HepG2 (cell line): ENCODE data around the gene KLF9. TPM values are rescaled to one million over a fixed set of nuclear protein-coding genes. Genes with fewer than 3 reads are reported as not detected.

Experiments used
- AFF4 ChIP-seq: sonication (generic); formaldehyde crosslinking; IDR thresholded peaks from 2 replicates; pipeline ENCODE4 v1.4.0; 2020; ENCODE audit warnings: missing genetic modification reagents
- ARID5B ChIP-seq: IDR thresholded peaks from 2 replicates; pipeline ENCODE4 v1.4.0; 2020; ENCODE audit warnings: mild to moderate bottlenecking, missing genetic modification reagents
- JUN ChIP-seq: sonication (generic); formaldehyde crosslinking; IDR thresholded peaks from 2 replicates; pipeline ENCODE4 v1.4.0; 2020; ENCODE audit warnings: mild to moderate bottlenecking, missing genetic modification reagents
- KLF6 ChIP-seq: IDR thresholded peaks from 2 replicates; pipeline ENCODE4 v1.8.0; 2016; ENCODE audit warnings: missing biosample characterization, missing genetic modification reagents
- KLF9 ChIP-seq: IDR thresholded peaks from 2 replicates; pipeline ENCODE4 v1.6.1; 2016; ENCODE audit warnings: low read depth
- NR2F6 ChIP-seq, 2 experiments: IDR thresholded peaks; 2 replicates each; pipeline ENCODE4 v1.6.1; 2016; ENCODE audit warnings: antibody characterized with exemption in 1 of 2, mild to moderate bottlenecking in 1 of 2
- RAD21 ChIP-seq: fragments of 450-650 bp; formaldehyde crosslinking; IDR thresholded peaks from 2 replicates; pipeline ENCODE4 v1.5.0; 2020; ENCODE audit warnings: mild to moderate bottlenecking
- SALL1 ChIP-seq: sonication (generic); formaldehyde crosslinking; IDR thresholded peaks from 2 replicates; pipeline ENCODE4 v1.8.0; 2022; ENCODE audit warnings: mild to moderate bottlenecking, missing genetic modification reagents
- SAP130 ChIP-seq: IDR thresholded peaks from 2 replicates; pipeline ENCODE4 v1.6.1; 2016; ENCODE audit warnings: low read depth
- SP4 ChIP-seq: sonication (generic); formaldehyde crosslinking; IDR thresholded peaks from 2 replicates; pipeline ENCODE4 v1.8.1; 2023; ENCODE audit warnings: mild to moderate bottlenecking, missing genetic modification reagents
- TBL1XR1 ChIP-seq: fragments of 150-350 bp; IDR thresholded peaks from 2 replicates; pipeline ENCODE4 v1.6.1; 2014; ENCODE audit warnings: borderline replicate concordance, low read length; ENCODE audit not compliant: partially characterized antibody
- ZNF18 ChIP-seq: sonication (generic); formaldehyde crosslinking; IDR thresholded peaks from 2 replicates; pipeline ENCODE4 v1.8.0; 2022; ENCODE audit warnings: mild to moderate bottlenecking, missing genetic modification reagents; ENCODE audit not compliant: insufficient replicate concordance
- ZNF317 ChIP-seq: sonication (generic); formaldehyde crosslinking; IDR thresholded peaks from 2 replicates; pipeline ENCODE4 v1.5.0; 2020; ENCODE audit warnings: mild to moderate bottlenecking, missing genetic modification reagents
- ZNF569 ChIP-seq: sonication (generic); formaldehyde crosslinking; IDR thresholded peaks from 2 replicates; pipeline ENCODE4 v1.5.0; 2020; ENCODE audit warnings: mild to moderate bottlenecking, missing genetic modification reagents, moderate library complexity, borderline replicate concordance
- ZNF704 ChIP-seq: sonication (generic); formaldehyde crosslinking; IDR thresholded peaks from 2 replicates; pipeline ENCODE4 v1.8.1; 2023; ENCODE audit warnings: mild to moderate bottlenecking, inconsistent platforms, moderate library complexity, missing genetic modification reagents, borderline replicate concordance
- ZNF776 ChIP-seq: sonication (generic); formaldehyde crosslinking; IDR thresholded peaks from 2 replicates; pipeline ENCODE4 v1.4.0; 2020; ENCODE audit warnings: mild to moderate bottlenecking, missing genetic modification reagents
- polyA plus RNA-seq, 8 experiments: library from polyadenylated mRNA; depleted of rRNA in 3 of 8; stranded (reverse) in 7 of 8; unstranded in 1 of 8; fragments of >200 nt; fragmentation: Illumina TruSeq in 4 of 8; extraction: Trizol in 4 of 8; gene quantifications; 2 replicates each; pipeline versions ENCODE4 v1.2.1 to v1.2.3, GENCODE V29; 2011 to 2016; ENCODE audit warnings: low read depth in 4 of 8, missing spikeins in 1 of 8, mixed read lengths in 1 of 8; ENCODE audit not compliant: insufficient read depth in 1 of 8
- total RNA-seq, 5 experiments: library from RNA; depleted of rRNA; stranded (reverse); fragments of >200 nt; fragmentation: Illumina TruSeq; extraction: Trizol; gene quantifications; 2 replicates each; pipeline ENCODE4 v1.2.3, GENCODE V29; 2016; ENCODE audit warnings: low read depth in 1 of 5

The KLF9 gene
- total and polyA plus RNA-seq, 2 of the 13 experiments (the other 11 are each of a cell fraction or from before 2014, with no cell fraction given), result 5.7 to 7.2 TPM

- TF ChIP-seq ZNF569 (CRISPR knock-in tag) (no peak), SALL1 (CRISPR knock-in tag) (peak; percentile 38; the same call in 1 of the 2 replicates), KLF6 (0 out of 2 replicates have a peak, but pooled peaks have one; percentile 19), ZNF704 (CRISPR knock-in tag) (no peak), ZNF776 (CRISPR knock-in tag) (no peak), RAD21 (CRISPR knock-in tag) (no peak), NR2F6 (IDR thresholded peaks at IDR 0.05) (peak; percentile 53; the same call in 1 of the 2 replicates), NR2F6 (CRISPR knock-in tag; IDR thresholded peaks at IDR 0.05) (no peak), ARID5B (CRISPR knock-in tag) (0 out of 2 replicates have a peak, but pooled peaks have one; percentile 25), SP4 (CRISPR knock-in tag) (no peak), AFF4 (no peak), SAP130 (CRISPR knock-in tag) (peak; percentile 55), KLF9 (CRISPR knock-in tag) (0 out of 2 replicates have a peak, but pooled peaks have one; percentile 26), ZNF317 (CRISPR knock-in tag) (no peak), JUN (CRISPR knock-in tag) (no peak), ZNF18 (CRISPR knock-in tag) (peak; percentile 17), TBL1XR1 (no peak)
Measured at GRCh38 chr9:70411930-70412831, 2.3 kb downstream of the KLF9 start (continued).
